PFSK-1 (cell line): ENCODE data around the gene MSI2.

ENCODE experiments used
- FOXP2 ChIP-seq: optimal IDR thresholded peaks from 2 replicates; pipeline ENCODE3; 2011; ENCODE audit warnings: borderline replicate concordance, control low read depth, inconsistent platforms; ENCODE audit not compliant: insufficient read depth; ENCODE audit errors: extremely low read length, extremely low read depth
- POLR2AphosphoS5 ChIP-seq: IDR thresholded peaks from 2 replicates; pipeline ENCODE4 v1.6.1; 2012; ENCODE audit warnings: low read depth, mild to moderate bottlenecking, control low read depth, low read length, moderate library complexity
- SIN3A ChIP-seq: IDR thresholded peaks from 2 replicates; pipeline ENCODE4 v1.6.1; 2012; ENCODE audit warnings: mild to moderate bottlenecking, low read length, moderate library complexity, borderline replicate concordance; ENCODE audit not compliant: insufficient read depth
- TAF1 ChIP-seq: IDR thresholded peaks from 2 replicates; pipeline ENCODE4 v1.6.1; 2012; ENCODE audit warnings: low read length, control low read depth, borderline replicate concordance; ENCODE audit not compliant: insufficient read depth
- TF ChIP-seq, protein P1 (sequence below), 2 experiments: IDR thresholded peaks; 2 replicates each; pipeline versions ENCODE4 v1.6.1 to v1.8.0; 2011 to 2012; ENCODE audit warnings: low read depth in 2 of 2, low read length in 2 of 2, control low read depth in 1 of 2, inconsistent platforms in 1 of 2, mild to moderate bottlenecking in 1 of 2, moderate library complexity in 1 of 2; ENCODE audit not compliant: insufficient read depth in 1 of 2

DNA sequence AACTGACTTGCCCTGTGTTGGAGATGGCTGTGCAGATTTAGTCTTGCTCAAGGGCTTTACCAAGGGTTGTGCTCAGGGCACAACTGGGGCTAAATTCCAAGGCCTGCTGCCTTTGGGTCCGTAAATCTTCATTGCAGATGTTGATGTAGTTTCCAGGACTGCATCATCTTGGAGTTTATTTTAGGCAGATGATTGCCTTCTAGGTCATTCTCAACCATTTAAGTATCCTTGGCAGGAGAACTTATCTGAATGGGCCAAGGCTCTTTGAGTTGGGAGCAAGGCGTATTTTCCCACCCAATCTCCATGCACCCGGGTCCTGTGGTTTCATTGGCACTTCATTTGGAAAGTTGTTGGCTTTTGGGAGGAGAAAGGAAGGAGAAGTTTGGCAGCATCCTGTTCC is 200.3 kb downstream of the MSI2 start:
- TF ChIP-seq, protein P1, sequence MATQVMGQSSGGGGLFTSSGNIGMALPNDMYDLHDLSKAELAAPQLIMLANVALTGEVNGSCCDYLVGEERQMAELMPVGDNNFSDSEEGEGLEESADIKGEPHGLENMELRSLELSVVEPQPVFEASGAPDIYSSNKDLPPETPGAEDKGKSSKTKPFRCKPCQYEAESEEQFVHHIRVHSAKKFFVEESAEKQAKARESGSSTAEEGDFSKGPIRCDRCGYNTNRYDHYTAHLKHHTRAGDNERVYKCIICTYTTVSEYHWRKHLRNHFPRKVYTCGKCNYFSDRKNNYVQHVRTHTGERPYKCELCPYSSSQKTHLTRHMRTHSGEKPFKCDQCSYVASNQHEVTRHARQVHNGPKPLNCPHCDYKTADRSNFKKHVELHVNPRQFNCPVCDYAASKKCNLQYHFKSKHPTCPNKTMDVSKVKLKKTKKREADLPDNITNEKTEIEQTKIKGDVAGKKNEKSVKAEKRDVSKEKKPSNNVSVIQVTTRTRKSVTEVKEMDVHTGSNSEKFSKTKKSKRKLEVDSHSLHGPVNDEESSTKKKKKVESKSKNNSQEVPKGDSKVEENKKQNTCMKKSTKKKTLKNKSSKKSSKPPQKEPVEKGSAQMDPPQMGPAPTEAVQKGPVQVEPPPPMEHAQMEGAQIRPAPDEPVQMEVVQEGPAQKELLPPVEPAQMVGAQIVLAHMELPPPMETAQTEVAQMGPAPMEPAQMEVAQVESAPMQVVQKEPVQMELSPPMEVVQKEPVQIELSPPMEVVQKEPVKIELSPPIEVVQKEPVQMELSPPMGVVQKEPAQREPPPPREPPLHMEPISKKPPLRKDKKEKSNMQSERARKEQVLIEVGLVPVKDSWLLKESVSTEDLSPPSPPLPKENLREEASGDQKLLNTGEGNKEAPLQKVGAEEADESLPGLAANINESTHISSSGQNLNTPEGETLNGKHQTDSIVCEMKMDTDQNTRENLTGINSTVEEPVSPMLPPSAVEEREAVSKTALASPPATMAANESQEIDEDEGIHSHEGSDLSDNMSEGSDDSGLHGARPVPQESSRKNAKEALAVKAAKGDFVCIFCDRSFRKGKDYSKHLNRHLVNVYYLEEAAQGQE (IDR thresholded peaks at IDR 0.05; ENCODE audit: insufficient read depth in 1 of 2, low read depth in 2 of 2, low read length in 2 of 2), result no peak
- no peak for TF ChIP-seq TAF1
- no peak for TF ChIP-seq POLR2AphosphoS5
- no peak for TF ChIP-seq SIN3A
- TF ChIP-seq FOXP2, result no peak
